ENCODE measurements around the gene BBS9.

DNA sequence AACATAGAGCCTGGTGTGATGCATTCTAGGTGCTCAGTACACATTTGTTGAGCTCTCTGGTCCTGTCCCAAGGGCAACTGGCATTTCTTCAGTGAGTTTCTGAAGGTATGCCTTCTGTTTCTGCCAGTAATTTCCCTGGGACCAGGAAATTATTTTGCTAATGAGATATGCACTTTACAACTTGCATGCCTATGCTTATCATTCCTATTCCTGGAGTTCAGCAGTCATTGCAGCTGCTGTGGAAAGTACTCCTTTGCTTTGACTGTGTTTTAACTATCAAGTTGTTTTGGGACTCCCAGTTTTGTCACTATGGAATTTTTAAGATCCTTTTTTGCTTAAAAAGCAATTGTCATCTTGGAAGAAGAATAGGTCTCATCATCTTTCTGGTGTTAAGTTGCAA, 283.0 kb downstream of the BBS9 start:
- TF ChIP-seq, protein P1, sequence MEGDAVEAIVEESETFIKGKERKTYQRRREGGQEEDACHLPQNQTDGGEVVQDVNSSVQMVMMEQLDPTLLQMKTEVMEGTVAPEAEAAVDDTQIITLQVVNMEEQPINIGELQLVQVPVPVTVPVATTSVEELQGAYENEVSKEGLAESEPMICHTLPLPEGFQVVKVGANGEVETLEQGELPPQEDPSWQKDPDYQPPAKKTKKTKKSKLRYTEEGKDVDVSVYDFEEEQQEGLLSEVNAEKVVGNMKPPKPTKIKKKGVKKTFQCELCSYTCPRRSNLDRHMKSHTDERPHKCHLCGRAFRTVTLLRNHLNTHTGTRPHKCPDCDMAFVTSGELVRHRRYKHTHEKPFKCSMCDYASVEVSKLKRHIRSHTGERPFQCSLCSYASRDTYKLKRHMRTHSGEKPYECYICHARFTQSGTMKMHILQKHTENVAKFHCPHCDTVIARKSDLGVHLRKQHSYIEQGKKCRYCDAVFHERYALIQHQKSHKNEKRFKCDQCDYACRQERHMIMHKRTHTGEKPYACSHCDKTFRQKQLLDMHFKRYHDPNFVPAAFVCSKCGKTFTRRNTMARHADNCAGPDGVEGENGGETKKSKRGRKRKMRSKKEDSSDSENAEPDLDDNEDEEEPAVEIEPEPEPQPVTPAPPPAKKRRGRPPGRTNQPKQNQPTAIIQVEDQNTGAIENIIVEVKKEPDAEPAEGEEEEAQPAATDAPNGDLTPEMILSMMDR (IDR thresholded peaks at IDR 0.05), result no peak
- TF ChIP-seq ZFX (IDR thresholded peaks at IDR 0.05; ENCODE audit: borderline replicate concordance), result no peak
